HEK293 (cell line): Measurements from ENCODE around the gene CR1.

ENCODE experiments used
- BCL11A ChIP-seq: fragments of 450-650 bp; formaldehyde crosslinking; IDR thresholded peaks from 2 replicates; pipeline ENCODE4 v1.5.1; 2016; ENCODE audit warnings: low read depth, missing biosample characterization, missing genetic modification characterization
- ZNF24 ChIP-seq: fragments of 450-650 bp; formaldehyde crosslinking; IDR thresholded peaks from 2 replicates; pipeline ENCODE4 v1.5.1; 2016; ENCODE audit warnings: missing biosample characterization, missing genetic modification characterization
- ZSCAN30 ChIP-seq: fragments of 450-650 bp; IDR thresholded peaks from 2 replicates; pipeline ENCODE4 v1.5.1; 2018; ENCODE audit warnings: missing biosample characterization, mild to moderate bottlenecking, missing genetic modification characterization, moderate library complexity
- TF ChIP-seq, protein P1 (sequence below): fragments of 450-650 bp; formaldehyde crosslinking; IDR thresholded peaks from 2 replicates; pipeline ENCODE4 v1.5.1; 2016; ENCODE audit warnings: missing biosample characterization, missing genetic modification characterization
- TF ChIP-seq, protein P2 (sequence below): fragments of 450-650 bp; formaldehyde crosslinking; IDR thresholded peaks from 2 replicates; pipeline ENCODE4 v1.5.1; 2016; ENCODE audit warnings: missing biosample characterization, missing genetic modification characterization

DNA sequence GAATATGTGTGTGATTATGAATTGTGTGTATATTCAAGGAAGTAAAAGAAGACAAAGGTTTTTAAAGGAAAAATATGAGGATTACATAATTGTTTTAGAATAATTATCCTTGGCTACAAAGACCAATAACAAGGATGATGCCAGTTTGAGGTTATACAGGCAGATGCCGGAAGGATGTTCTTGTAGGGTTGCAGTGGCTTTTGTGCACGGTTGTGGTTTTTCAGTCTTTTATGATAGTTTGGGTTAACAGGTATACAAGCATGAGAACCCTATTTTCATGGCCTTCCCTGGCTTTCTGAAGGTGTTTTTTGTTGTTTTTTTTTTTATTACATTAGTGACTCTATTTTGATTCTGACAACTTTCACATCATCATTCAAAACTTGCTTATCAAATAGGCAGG is 36.9 kb upstream of the CR1 start:
- TF ChIP-seq ZSCAN30 (no peak), ZNF24 (tag by site-specific recombination) (no peak), BCL11A (no peak)
- TF ChIP-seq, protein P1, sequence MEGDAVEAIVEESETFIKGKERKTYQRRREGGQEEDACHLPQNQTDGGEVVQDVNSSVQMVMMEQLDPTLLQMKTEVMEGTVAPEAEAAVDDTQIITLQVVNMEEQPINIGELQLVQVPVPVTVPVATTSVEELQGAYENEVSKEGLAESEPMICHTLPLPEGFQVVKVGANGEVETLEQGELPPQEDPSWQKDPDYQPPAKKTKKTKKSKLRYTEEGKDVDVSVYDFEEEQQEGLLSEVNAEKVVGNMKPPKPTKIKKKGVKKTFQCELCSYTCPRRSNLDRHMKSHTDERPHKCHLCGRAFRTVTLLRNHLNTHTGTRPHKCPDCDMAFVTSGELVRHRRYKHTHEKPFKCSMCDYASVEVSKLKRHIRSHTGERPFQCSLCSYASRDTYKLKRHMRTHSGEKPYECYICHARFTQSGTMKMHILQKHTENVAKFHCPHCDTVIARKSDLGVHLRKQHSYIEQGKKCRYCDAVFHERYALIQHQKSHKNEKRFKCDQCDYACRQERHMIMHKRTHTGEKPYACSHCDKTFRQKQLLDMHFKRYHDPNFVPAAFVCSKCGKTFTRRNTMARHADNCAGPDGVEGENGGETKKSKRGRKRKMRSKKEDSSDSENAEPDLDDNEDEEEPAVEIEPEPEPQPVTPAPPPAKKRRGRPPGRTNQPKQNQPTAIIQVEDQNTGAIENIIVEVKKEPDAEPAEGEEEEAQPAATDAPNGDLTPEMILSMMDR = no peak
- TF ChIP-seq, protein P2, sequence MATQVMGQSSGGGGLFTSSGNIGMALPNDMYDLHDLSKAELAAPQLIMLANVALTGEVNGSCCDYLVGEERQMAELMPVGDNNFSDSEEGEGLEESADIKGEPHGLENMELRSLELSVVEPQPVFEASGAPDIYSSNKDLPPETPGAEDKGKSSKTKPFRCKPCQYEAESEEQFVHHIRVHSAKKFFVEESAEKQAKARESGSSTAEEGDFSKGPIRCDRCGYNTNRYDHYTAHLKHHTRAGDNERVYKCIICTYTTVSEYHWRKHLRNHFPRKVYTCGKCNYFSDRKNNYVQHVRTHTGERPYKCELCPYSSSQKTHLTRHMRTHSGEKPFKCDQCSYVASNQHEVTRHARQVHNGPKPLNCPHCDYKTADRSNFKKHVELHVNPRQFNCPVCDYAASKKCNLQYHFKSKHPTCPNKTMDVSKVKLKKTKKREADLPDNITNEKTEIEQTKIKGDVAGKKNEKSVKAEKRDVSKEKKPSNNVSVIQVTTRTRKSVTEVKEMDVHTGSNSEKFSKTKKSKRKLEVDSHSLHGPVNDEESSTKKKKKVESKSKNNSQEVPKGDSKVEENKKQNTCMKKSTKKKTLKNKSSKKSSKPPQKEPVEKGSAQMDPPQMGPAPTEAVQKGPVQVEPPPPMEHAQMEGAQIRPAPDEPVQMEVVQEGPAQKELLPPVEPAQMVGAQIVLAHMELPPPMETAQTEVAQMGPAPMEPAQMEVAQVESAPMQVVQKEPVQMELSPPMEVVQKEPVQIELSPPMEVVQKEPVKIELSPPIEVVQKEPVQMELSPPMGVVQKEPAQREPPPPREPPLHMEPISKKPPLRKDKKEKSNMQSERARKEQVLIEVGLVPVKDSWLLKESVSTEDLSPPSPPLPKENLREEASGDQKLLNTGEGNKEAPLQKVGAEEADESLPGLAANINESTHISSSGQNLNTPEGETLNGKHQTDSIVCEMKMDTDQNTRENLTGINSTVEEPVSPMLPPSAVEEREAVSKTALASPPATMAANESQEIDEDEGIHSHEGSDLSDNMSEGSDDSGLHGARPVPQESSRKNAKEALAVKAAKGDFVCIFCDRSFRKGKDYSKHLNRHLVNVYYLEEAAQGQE (tag by site-specific recombination) = no peak
